Lung microvascular endothelial cell (primary cell): Measurements from ENCODE around the gene SPINK13. TPM values are rescaled to one million over a fixed set of nuclear protein-coding genes. Genes with fewer than 3 reads are reported as not detected.
"Not testable (repeated sequence)": the region's sequence is repeated elsewhere in the genome, so short reads cannot be mapped to it uniquely, and the experiment has no call there.

Source experiments
- DNase-seq, 2 donors: peaks; one replicate each; pipeline versions ENCODE4 v3.0.0 to v3.0.0-alpha.2; 2010; ENCODE audit warnings: low read depth in 2 of 2
- total RNA-seq: library from RNA; depleted of rRNA; stranded (reverse); fragments of >200 nt; gene quantifications from 2 replicates; pipeline ENCODE4 v1.2.1, GENCODE V29; 2014

SPINK13 gene
- total RNA-seq: not detected in 2 replicates

DNA sequence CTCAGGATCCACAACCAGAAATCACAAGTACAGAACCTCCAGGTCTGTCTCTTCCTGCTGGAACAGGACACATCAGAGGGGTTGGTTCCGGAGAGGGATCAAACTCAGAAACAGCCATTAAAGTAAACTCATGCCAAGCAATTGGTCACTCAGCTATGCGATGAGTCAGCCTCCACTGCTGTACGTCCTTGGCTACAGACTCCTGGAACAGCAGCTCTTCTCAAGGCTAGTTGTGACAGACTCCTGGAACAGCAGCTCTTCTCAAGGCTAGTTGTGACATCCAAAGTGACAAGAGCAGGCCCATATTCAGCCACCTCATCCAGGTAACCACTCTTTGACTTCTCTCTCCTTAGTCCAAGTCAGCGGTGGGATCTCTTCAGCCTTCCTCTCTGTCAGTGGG, at the start of gene SPINK13:
TSS of gene SPINK13 (plus strand) at position 229 of the 400 bp plus-strand sequence. CDS start 1,279 bp downstream, outside the sequence.
- peak in 1 of 2 donors; percentile 78 for DNase-seq

GRCh38 chr5:148221508-148221907, 47.1 kb upstream of the SPINK13 start:
- no peak for DNase-seq

- no peak for DNase-seq
Measured at GRCh38 chr5:148224117-148224742, 44.4 kb upstream of the SPINK13 start.

DNA sequence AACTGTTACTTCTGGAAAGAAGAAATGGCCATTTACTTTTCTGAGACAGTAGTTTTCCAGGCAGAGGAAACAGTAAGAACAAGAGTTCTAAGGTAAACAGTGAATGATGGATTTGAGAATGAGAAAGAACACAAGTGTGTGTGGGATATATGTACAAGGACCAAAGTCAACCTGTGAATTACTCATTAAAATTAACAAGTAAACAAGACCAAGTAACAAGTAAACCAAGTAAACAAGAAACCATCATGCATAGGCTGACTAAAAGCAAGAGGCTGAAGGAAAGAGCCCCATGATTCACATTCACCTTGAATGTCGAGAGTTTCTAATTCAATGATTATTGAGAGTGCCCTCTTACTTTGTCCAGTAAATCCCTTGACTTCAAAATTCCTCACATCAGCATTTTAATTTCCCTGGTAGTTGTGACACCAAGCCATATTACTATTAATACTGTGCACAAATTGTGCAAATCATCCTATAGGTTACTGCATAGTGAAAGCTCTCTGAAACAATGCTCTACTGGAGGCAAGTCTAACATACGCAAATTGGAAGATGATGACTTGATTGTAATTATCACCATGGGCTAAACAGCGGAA, 40.1 kb upstream of the SPINK13 start:
- no peak for DNase-seq

DNA sequence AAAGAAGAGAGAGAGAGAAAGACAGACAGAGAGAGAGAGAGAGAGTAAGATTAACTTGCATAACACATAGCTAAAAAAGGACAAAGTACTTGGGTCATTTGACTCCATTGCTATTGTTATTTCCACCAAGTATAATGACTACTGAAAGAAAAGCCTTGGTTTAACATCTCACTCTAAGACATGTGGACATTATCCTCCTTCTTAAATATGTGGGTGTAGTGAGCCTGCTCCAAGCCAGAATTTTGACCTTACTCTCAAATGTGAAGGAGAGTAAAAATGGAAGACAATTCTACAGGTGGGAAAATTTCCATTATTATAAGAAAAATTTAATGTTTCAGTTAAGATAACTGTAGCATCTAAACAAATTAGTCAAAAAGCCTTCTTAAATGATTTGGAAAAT, 38.8 kb upstream of the SPINK13 start:
- no peak for DNase-seq

GRCh38 chr5:148230240-148230639, 38.4 kb upstream of the SPINK13 start:
- DNase-seq: no peak

DNA sequence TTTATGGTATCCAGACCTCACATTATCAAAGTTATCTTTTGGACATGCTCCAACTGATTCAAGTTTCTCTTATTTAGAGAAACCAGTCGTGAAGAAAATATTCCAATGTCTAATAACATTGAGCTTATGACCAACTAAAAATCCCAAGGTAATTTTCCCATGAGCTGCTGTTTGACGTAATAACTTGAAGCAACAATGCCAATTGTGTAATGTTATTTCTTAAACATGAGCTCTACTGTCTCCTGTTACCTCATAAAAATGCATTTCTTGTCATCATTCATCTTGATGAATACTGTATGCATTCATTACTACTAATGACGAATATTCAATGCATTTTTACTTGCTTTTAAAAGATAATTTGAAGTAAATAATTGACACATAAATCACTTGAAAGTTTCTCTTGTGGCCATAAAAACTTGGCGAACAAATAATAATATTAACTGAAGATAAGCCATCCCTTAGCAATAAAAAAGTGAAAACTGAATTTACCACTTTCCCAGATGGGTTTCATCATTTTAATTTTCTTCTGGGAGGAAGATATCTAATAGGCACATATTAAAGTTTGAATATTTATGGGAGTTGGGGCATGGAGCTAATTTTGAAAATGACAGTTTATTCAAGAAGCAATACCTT, 30.7 kb upstream of the SPINK13 start:
- no peak for DNase-seq

DNA sequence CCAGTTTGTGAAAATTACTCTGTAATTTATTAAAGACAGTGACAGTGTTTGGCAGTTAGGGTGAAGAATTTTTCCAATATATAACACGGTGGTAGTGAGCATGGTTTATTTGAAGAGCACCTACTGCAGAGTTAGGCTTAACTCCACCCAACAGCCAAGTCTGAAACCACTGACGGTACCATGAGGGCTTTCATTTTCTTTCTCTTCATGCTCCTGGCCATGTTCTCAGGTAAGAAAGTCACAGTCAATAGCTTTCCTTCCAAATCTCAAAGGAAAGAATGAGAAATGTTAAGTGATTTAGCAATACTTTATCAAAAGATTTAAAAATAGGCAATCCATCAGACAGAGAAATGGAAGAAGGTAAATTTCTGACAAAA, 30.2 kb upstream of the SPINK13 start, which contains the start of gene MARCOL:
TSS of gene MARCOL (plus strand) at position 108 of the 377 bp plus-strand sequence. CDS start at position 181, 73 bp downstream.
- DNase-seq: no peak

DNA sequence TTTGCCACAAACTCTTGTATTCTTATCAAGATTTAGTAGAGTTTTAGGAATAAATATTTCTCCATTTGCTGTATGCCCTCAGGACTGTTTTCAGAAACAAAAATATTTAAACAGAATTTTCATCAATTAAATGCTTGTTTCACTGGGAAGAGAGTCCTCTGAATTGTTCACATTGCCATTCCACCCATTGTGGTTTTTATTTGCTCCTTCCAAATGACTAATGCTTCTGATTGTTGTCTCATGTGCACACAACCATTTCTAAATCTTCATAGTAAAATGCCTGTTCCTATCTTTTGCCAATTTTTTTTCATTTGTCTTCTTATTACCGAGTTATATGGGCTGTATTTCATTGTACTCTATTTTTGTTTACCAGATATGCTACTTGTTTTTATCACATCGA, 19.7 kb upstream of the SPINK13 start:
- no peak for DNase-seq

- DNase-seq: no peak
Measured at GRCh38 chr5:148255456-148255855, 13.1 kb upstream of the SPINK13 start.

GRCh38 chr5:148259288-148259687, 9.3 kb upstream of the SPINK13 start:
- no peak for DNase-seq

DNA sequence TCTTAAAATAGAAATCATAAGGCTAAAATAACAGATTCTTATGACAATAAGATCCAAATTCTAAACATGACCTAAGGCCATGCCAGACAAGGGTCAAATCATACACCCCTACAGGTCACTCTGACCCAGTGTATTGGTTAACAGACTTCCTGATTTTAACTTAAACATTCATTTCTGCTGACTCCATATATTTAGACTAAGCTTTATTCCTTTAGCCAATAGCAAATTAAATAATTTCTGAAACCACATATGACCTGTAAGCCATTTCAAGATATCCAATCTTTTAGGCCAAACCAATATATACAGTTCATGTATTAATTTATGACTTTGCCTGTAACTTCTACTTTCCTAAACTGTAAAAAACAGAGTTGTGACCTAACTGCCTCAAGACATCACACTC, 7.4 kb upstream of the SPINK13 start:
- DNase-seq: no peak

DNA sequence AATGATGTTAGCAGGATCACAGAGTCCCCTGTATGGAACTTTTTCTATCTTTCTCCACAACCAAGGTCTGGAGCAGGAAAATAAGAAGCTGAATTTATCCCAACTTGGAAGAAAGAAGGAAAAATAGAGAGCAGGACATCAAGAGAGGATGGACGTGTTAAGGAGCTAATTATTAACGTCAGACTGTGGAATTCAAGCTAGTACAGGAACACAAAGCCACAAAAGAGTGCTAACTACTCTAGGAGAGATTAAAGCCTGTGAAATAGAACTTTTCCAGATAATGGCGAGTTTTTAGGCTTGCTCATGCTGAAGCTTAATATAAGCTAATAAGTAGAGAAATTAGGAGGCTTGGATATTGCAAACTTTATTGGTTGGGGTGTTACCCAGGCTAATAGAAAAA, 632 bp upstream of the SPINK13 start:
- DNase-seq: no peak

GRCh38 chr5:148275129-148275528, 6.5 kb downstream of the SPINK13 start:
- DNase-seq: not testable (repeated sequence)

GRCh38 chr5:148280893-148281292, 12.3 kb downstream of the SPINK13 start:
- DNase-seq: not testable (repeated sequence)

DNA sequence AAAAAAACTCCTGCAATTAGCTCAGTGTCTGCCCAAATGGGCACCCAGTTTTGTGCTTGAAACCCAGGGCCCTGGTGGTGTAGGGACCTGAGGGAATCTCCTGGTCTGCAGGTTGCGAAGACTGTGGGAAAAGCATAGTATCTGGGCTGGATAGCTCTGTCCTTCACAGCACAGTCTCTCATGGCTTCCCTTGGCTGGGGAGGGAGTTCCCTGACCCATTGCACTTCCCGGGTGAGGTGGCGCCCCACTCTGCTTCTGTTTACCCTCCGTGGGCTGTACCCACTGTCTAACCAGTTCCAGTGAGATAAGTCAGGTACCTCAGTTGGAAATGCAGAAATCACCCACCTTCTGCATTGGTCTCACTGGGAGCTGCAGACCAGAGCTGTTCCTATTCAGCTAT, 12.7 kb downstream of the SPINK13 start:
- DNase-seq: not testable (repeated sequence)

DNA sequence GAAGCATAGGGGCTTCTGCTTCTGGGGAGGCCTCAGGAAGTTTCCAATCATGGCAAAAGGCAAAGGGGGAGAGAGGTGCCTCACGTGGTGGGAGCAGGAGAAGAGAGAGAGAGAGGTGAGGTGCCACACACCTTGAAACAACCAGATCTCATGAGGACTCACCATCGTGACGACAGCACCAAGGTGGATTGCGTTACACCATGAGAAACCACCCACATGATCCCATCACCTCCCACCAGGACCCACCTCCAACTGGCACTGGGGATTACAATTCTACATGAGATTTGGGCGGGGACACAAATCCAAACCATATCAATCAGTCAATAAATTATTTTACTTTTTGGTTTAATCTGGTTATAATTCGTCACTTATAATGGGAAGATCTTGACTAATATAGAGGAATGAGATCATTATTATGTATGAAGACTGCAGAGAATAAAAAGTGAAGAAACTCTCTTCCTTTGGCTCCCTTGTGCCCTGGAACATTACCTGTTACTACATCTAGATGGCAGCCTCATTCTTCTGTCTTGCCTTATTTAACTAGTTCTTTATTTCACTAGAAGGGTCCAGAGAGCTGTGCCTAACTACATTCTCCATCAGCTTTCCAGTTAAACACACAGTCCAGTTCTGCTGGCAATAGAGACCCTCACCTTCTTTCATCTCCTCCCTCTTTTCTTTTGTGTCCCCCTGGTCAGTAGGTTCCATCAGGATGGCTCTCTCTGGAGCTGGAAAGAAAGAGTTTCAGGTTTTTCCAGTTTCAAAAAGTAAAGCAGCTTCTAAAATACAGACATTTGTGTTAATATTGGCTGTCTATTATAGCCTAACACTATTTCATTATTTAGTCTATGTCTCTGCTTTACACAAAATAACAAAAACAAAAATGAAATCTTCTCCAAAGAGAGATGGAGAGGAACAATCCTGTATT, 21.9 kb downstream of the SPINK13 start:
- DNase-seq: peak; percentile 12 to 29

DNA sequence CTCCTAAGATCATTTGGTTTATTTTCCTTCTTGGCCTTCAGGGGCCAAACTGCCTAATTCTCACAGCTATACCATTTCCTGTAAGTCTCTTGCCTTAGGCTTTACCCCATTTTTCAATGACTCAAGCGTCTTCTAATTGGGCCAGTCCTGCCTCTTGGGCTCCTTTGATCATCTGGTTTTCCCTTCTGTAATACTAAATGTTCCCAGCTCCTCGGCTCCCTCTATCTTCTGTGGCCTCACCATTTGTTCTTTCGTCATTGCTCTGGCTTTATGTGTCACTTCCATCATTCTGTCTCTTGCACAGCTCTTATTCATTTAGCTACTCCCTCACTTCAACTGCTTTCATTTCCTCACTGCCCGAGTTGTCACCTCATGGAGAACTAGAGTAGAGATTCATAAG, 29.1 kb downstream of the SPINK13 start:
- no peak for DNase-seq

DNA sequence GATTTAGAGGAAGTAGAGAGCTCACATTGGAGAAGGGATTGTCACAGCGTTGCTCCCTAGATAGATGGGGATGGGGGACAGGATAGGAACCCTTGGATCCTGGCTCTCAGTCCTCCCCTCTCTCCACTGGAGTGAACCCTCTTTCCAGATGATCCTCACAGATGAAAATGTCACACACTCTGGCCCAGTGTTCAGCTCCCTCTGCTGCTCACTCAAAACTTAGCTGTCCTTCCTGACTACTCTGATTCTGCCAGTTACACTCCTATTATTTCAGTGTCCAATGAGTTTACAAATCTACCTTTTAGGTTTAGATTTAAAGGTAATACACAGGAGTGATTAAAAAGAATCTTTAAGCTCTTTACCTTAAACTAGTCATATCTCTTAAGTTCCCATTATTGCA, 37.9 kb downstream of the SPINK13 start:
- DNase-seq: no peak

- DNase-seq: no peak
Measured at GRCh38 chr5:148309019-148309418, 40.4 kb downstream of the SPINK13 start.

DNA sequence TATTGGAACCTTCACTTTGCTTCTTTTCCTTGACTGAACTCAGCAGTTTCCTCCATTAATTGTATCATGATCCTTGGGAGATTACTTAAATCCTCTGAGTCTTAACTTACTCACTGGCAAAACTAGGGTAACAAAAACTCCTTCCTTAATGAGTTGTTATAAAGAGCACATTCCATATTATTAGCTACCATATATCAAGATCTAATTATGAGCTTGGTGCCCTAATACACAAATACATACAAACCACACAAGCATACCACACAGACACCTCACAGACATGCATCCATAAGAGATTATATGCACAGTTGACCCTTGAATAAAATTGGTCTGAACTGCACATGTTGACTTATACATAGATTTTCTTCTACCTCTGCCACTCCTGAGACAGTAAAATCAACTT, 41.2 kb downstream of the SPINK13 start:
- no peak for DNase-seq

DNA sequence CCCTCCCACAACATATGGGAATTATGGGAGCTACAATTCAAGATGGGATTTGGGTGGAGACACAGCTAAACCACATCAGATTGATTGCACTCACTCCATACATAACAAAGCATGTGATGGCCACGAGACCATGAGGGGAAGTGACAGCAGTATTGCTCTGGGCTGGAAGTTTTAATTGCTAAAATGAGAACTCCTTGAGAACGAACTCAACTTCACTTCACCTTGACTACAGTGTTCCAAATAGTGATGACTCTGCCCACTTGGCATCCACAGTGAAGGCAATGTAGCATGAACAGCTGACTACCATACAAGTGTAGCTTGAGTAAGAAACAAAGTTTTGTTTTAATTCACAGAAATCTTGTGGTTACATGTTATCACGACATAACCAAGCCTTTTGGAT, 42.9 kb downstream of the SPINK13 start:
- DNase-seq: no peak
